Brain microvascular endothelial cell (primary cell): ENCODE data around the gene ZNF786.
"Not testable (repeated sequence)": the region's sequence is repeated elsewhere in the genome, so short reads cannot be mapped to it uniquely, and the experiment has no call there.

Experiments
- DNase-seq: peaks from one replicate; pipeline ENCODE4 v3.0.0-alpha.2; 2020
- H3K27ac ChIP-seq: fragments of 250-450 bp; sonication (Bioruptor Pico); 2 replicates; pipeline ENCODE4 v1.5.1; 2020; ENCODE audit warnings: mild to moderate bottlenecking, moderate library complexity
- H3K27me3 ChIP-seq: fragments of 250-450 bp; sonication (Bioruptor Pico); replicated peaks from 2 replicates; pipeline ENCODE4 v1.5.1; 2020; ENCODE audit warnings: mild to moderate bottlenecking
- H3K36me3 ChIP-seq: fragments of 250-450 bp; sonication (Bioruptor Pico); replicated peaks from 2 replicates; pipeline ENCODE4 v1.5.1; 2020; ENCODE audit warnings: mild to moderate bottlenecking
- H3K4me3 ChIP-seq: 2 replicates; pipeline ENCODE4 v1.5.1; 2011; ENCODE audit warnings: low read depth, mild to moderate bottlenecking, control low read depth, low read length, moderate library complexity
- in situ Hi-C: cut with HindIII; loops from 2 replicates; pipeline ENCODE4 v1.10.0; 2017; ENCODE audit warnings: low sequenced_read_pairs, low pct_ligation_motif_present
- TF ChIP-seq, protein P1 (sequence below): IDR thresholded peaks from 2 replicates; pipeline ENCODE4 v1.5.1; 2011; ENCODE audit warnings: low read depth, mild to moderate bottlenecking, moderate library complexity, low read length, control low read depth, inconsistent platforms; ENCODE audit errors: missing control alignments

ZNF786 gene

GRCh38 chr7:149103424-149103823, 12.9 kb upstream of the ZNF786 start:
- in situ Hi-C loops: no loop called here
- TF ChIP-seq, protein P1, sequence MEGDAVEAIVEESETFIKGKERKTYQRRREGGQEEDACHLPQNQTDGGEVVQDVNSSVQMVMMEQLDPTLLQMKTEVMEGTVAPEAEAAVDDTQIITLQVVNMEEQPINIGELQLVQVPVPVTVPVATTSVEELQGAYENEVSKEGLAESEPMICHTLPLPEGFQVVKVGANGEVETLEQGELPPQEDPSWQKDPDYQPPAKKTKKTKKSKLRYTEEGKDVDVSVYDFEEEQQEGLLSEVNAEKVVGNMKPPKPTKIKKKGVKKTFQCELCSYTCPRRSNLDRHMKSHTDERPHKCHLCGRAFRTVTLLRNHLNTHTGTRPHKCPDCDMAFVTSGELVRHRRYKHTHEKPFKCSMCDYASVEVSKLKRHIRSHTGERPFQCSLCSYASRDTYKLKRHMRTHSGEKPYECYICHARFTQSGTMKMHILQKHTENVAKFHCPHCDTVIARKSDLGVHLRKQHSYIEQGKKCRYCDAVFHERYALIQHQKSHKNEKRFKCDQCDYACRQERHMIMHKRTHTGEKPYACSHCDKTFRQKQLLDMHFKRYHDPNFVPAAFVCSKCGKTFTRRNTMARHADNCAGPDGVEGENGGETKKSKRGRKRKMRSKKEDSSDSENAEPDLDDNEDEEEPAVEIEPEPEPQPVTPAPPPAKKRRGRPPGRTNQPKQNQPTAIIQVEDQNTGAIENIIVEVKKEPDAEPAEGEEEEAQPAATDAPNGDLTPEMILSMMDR: no peak
- DNase-seq: no peak

DNA sequence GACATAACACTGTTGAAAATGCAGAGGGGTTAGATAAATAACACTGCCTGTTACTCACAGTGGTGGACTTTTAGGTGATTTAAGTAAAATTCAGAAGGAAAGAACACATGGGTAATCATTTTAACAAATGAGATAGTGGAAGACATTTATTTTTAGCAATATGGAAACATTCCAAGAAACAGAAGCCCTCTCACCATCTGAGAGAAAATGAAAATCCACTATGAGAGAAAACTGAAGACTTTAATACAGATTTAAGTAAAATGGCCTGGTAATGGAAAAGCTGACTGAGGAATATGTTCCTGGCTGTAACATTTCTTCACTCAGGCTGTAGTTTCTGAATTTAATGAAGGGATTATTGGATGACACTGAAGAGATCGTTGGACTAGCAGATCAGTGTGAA, 12.1 kb upstream of the ZNF786 start:
- TF ChIP-seq, protein P1: no peak
- no peak for DNase-seq
- H3K4me3 ChIP-seq: no peak overlapping the region
- no peak overlapping the region for H3K27ac ChIP-seq
- H3K27me3 ChIP-seq: no peaks in the 10 kb centered on the region
- H3K36me3 ChIP-seq: no peaks in the 10 kb centered on the region
- in situ Hi-C loops: no loop called here

More at GRCh38 chr7:149103424-149103823, 12.9 kb upstream of the ZNF786 start:
- H3K4me3 ChIP-seq: no peak overlapping the region
- H3K27ac ChIP-seq: no peak overlapping the region
- no peaks in the 10 kb centered on the region for H3K27me3 ChIP-seq
- no peaks in the 10 kb centered on the region for H3K36me3 ChIP-seq

GRCh38 chr7:149100821-149101220, 10.3 kb upstream of the ZNF786 start:
- in situ Hi-C loops: no loop called here
- no peak for DNase-seq
- TF ChIP-seq, protein P1: no peak

GRCh38 chr7:149099058-149099457, 8.5 kb upstream of the ZNF786 start:
- H3K27ac ChIP-seq: no peak overlapping the region
- no peak for DNase-seq

More at GRCh38 chr7:149100821-149101220, 10.3 kb upstream of the ZNF786 start:
- H3K27me3 ChIP-seq: no peaks in the 10 kb centered on the region
- H3K36me3 ChIP-seq: no peaks in the 10 kb centered on the region
- H3K4me3 ChIP-seq: no peak overlapping the region
- no peak overlapping the region for H3K27ac ChIP-seq

DNA sequence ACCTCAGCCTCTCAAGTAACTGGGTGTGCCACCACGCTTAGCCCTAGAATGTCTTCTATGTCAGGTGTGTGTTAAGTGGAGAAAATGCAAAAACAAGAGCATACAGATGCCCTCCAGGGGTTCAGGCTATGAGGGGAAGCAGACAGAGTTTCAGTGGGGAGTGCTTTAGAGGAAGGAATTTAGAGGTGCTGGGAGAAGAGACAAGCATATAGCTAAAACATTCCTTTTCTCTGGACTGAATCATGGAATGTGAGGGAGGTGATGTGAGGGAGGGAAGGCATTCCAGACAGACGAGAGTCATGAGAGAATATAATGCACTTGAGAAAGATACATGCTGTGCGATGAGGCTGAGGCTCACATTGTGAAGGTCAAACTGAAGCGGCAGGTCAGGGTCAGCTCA, 6.6 kb upstream of the ZNF786 start:
- no peak for DNase-seq
- Histone ChIP-seq H3K27ac (no peak overlapping the region), H3K36me3 (no peaks in the 10 kb centered on the region), H3K27me3 (no peaks in the 10 kb centered on the region), H3K4me3 (no peak overlapping the region)
- in situ Hi-C loops: no loop called here
- TF ChIP-seq, protein P1: no peak

More at GRCh38 chr7:149099058-149099457, 8.5 kb upstream of the ZNF786 start:
- no peaks in the 10 kb centered on the region for H3K27me3 ChIP-seq
- H3K36me3 ChIP-seq: no peaks in the 10 kb centered on the region
- TF ChIP-seq, protein P1: no peak
- H3K4me3 ChIP-seq: no peak overlapping the region
- in situ Hi-C loops: no loop called here

DNA sequence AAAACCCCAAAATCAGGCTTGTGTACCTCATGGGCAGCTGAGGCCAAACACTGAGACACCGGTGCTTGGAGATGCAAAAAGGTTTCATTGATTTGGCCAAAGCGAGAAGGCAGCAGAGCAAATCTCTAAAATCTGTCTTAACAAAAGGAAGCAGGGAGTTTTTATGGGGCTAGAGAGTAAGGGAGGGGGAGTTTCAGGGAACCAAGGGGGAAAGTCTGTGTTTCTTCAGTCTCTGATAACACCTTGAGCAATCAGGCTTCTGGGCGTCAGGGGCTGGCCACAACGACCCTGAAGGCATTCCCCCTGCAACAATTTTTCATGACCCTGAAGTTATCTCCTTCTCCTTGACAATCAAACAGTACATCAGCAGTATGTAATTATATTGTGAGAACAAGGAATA, 2.7 kb upstream of the ZNF786 start:
- Histone ChIP-seq H3K27ac (no peak overlapping the region), H3K36me3 (no peaks in the 10 kb centered on the region), H3K4me3 (no peak overlapping the region), H3K27me3 (no peaks in the 10 kb centered on the region)
- TF ChIP-seq, protein P1: no peak
- in situ Hi-C loops: no loop called here
- DNase-seq: no peak

DNA sequence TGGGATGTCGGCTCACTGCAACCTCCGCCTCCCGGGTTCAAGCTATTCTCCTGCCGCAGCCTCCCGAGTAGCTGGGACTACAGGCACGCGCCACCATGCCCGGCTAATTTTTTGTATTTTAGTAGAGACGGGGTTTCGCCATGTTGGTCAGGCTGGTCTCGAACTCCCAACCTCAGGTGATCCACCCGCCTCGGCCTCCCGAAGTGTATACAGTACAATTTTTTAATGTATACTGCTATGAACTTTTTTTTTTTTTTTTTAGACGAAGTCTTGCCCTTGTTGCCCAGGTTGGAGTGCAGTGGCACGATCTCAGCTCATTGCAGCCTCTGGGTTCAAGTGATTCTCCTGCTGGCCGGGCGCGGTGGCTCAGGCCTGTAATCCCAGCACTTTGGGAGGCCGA, 1.7 kb upstream of the ZNF786 start:
- DNase-seq, H3K27ac ChIP-seq, H3K36me3 ChIP-seq, H3K27me3 ChIP-seq, in situ Hi-C loops, H3K4me3 ChIP-seq: not testable (repeated sequence)
